HG03432 (cell line): ENCODE results near the gene PDE11A.

Experiments
- ATAC-seq: cut with Tn5 transposase; IDR thresholded peaks from one replicate; pipeline ENCODE4 v1.9.1; 2021; ENCODE audit warnings: mild to moderate bottlenecking, moderate library complexity; ENCODE audit not compliant: unreplicated experiment

PDE11A gene

GRCh38 chr2:177676636-177677035 is 395.9 kb downstream of the PDE11A start:
- ATAC-seq, result no peak

DNA sequence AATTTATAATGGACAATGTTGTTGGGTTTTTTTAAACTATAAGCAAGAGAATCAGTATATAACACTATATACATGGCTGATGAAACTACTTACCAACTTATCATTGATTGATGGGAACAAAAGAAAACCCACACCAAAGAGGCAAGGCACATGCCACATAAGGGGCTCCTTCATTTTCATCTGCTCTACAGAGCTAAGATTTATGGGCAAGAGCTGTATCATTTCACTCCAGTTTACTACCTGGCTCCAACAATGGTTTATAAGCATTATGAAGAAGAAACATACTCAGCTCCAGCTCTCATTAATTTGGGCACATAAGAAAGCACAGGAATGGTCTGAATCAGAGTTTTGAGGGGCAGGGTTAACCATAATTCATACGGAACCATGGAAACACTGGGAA is 396.8 kb downstream of the PDE11A start:
- no peak for ATAC-seq

DNA sequence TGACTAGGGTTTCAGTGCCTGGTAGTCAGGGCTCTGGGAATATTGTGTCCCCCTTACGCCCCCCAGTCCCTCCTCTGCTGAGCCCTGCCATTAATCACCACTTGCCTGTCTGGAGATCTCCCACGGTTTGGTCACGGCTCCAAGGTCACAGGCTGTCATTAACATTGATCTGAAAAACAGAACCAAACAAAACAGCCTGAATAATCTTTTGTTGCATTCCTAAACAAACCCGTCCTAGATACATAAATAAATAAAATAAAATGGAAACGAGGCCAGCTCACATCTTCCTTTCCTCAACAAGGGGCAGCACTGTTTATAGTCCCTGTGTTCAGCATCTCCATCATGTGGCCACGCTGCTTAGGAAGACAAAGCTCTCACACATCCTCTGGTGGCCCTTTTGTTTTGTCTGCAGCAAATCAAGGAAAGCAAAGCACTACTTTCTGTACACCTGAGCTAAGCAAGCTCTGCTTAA is 397.2 kb downstream of the PDE11A start:
- ATAC-seq, result no peak

GRCh38 chr2:177673602-177674595 is 398.7 kb downstream of the PDE11A start:
- no peak for ATAC-seq

DNA sequence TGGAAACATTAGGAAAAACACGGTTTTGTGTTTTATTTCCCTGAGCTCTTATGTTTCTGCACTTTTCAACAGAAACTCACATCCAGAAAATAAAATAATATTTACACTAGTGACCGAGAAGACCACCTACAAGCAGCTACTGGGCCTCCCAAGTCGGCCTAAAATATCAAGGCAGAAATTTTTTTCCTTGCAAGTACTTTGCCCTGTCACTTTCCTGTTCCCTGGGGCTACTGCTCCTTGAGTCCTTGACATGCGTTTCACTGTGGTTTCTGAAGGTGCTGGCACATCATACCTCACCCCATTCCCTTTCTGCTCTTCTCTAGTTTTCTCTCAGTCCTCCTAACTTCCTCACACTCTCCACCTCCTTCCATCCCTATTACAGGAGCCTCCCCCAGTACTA is 400.9 kb downstream of the PDE11A start:
- ATAC-seq, result no peak

GRCh38 chr2:177670791-177671535 is 401.6 kb downstream of the PDE11A start:
- ATAC-seq, result peak; percentile 70

- no peak for ATAC-seq
Observed at GRCh38 chr2:177669625-177670330, 402.8 kb downstream of the PDE11A start.

- ATAC-seq, result no peak
Observed at GRCh38 chr2:177669201-177669600, 403.4 kb downstream of the PDE11A start.

DNA sequence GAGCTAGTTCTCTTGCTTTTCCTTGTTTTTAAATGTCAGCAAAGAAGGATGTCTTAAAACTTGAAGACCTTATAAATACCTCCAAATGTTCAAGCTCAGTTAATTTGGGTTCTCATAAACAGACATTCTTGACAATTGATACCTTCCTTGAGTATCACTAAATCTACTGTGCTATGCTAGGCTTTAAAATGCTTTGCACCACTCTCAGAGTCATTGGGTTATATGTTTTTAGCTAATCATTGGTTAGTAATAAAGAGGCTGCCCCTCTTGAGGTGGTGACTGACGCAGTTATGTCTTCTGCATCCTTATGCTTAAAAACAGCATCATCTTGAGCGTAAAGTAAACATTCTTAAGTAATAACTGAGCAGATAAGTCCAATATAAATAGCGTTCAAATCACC is 404.0 kb downstream of the PDE11A start:
- no peak for ATAC-seq

- no peak for ATAC-seq
Observed at GRCh38 chr2:177667626-177668025, 405.0 kb downstream of the PDE11A start.

DNA sequence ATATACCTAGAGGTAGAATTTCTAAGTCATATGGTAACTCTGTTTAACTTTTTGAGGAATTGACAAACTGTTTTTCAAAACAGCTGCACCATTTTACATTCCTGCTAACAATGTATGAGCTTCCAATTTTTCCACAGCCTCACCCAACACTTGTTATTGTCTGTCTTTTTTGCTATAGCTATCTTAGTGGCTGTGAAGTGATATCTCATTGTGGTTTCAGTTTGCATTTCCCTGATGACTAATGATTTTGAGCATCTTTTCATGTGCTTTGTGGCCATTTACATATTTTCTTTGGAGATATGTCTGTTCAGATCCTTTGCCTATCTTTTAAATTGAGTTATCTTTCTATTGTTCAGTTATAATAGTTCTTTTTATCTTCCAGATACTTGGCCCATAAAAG is 406.2 kb downstream of the PDE11A start:
- no peak for ATAC-seq

GRCh38 chr2:177665948-177666347 is 406.6 kb downstream of the PDE11A start:
- no peak for ATAC-seq

DNA sequence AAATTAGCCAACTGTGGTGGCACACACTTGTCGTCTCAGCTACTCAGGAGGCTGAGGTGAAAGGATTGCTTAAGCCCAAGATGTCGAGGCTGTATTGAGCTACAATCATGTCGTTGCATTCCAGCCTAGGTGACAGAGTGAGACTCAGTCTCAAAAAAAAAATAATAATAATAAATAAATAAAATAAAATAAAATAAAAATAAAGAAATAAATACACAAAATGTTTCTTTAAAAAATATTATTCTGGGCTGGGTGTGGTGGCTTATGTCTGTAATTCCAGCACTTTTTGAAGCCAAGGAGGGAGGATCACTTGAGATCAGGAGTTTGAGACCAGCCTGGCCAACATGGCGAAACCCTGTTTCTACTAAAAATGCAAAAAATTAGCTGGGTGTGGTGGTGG is 407.2 kb downstream of the PDE11A start:
- no peak for ATAC-seq

DNA sequence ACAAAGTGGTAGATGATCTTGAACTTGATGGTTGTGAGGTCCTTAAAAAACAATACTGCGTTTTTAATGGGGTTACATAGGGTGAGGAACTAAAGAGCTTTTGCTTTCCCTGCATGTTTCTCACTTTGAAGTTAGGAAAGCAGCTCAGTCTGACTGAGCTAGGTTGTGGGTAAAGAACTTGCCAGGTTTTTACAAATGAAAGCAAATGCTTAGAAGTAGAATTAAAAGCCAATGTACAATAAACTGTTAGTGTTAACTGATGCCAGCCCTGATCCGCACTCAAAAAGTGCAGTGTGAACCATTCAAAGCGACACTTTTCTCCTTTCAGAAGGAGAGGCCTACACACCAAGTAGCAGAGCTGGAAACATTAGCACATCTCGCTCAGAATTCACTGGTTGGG is 409.7 kb downstream of the PDE11A start:
- no peak for ATAC-seq

- no peak for ATAC-seq
Observed at GRCh38 chr2:177660742-177661141, 411.8 kb downstream of the PDE11A start.

DNA sequence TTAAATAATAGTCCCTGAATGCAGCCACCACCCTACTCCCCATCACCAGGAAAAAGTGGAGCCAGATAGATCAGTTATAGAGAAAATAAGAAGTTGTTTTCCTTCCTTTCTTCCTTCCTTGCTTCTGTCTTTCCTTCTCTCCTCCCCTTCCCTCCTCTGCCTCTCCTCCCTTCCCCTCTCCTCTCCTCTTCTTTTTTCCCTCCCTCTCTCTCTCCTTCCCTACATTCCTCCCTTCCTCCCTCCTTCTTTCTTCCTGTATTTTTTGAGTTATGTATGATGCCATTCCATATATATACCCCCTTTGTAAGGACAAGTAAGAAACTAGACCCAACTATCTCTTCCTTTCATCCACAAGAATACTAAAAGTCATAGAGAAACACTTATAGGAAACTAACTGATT is 414.3 kb downstream of the PDE11A start:
- no peak for ATAC-seq

DNA sequence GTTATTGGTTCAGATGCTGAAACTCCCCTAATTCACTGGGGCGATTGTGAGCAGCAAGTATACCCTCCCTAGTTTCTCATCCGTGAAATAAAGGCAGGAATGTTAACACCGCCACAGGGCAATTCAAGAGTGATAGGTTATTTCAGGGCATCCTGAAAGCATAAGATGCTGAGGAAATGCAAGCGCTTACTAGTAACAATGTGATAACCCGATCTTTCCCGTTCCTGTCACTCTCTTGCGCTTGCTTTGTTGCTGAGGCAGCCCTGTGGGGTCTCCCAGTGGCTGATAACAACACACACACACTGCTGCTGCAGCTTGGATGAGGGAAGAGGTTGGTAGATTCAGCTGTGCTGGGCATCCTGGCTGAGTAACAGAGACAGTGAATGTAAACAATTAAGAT is 420.7 kb downstream of the PDE11A start:
- no peak for ATAC-seq

GRCh38 chr2:177649568-177650518 is 422.7 kb downstream of the PDE11A start:
- no peak for ATAC-seq

- no peak for ATAC-seq
Observed at GRCh38 chr2:177646791-177647190, 425.8 kb downstream of the PDE11A start.

GRCh38 chr2:177646241-177646640 is 426.3 kb downstream of the PDE11A start:
- ATAC-seq, result no peak
